MM.1S (cell line): ENCODE data around the gene TRUB2.

Source experiments
- DNase-seq: peaks from one replicate; pipeline ENCODE4 v3.0.0-alpha.2; 2015
- H2AFZ ChIP-seq: fragments of 300-600 bp; sonication (generic); 2 replicates; pipeline ENCODE4 v1.6.0; 2016; ENCODE audit warnings: antibody characterized with exemption, low read length
- H3F3A ChIP-seq: fragments of 300-600 bp; sonication (generic); 2 replicates; pipeline ENCODE4 v1.6.1; 2016; ENCODE audit warnings: mild to moderate bottlenecking, antibody characterized with exemption, low read length, moderate library complexity, mixed read lengths; ENCODE audit not compliant: insufficient read depth
- H3K27ac ChIP-seq: fragments of 300-600 bp; sonication (generic); 2 replicates; pipeline ENCODE4 v1.5.1; 2016; ENCODE audit warnings: mild to moderate bottlenecking, low read length
- H3K27me3 ChIP-seq: fragments of 300-600 bp; sonication (generic); replicated peaks from 2 replicates; pipeline ENCODE4 v1.6.0; 2016; ENCODE audit warnings: low read length; ENCODE audit not compliant: insufficient read depth
- H3K36me3 ChIP-seq: fragments of 300-600 bp; sonication (generic); replicated peaks from 2 replicates; pipeline ENCODE4 v1.6.1; 2016; ENCODE audit warnings: mild to moderate bottlenecking, low read length, mixed read lengths; ENCODE audit not compliant: insufficient read depth
- H3K4me1 ChIP-seq: fragments of 300-600 bp; sonication (generic); 2 replicates; pipeline ENCODE4 v1.6.1; 2016; ENCODE audit warnings: low read length, mixed read lengths
- H3K4me2 ChIP-seq: fragments of 300-600 bp; sonication (generic); 2 replicates; pipeline ENCODE4 v1.6.0; 2016; ENCODE audit warnings: low read depth, low read length
- H3K4me3 ChIP-seq: fragments of 300-600 bp; sonication (generic); 2 replicates; pipeline ENCODE4 v1.5.1; 2016; ENCODE audit warnings: low read length, mixed read lengths
- H3K79me2 ChIP-seq: fragments of 300-600 bp; sonication (generic); 2 replicates; pipeline ENCODE4 v1.6.1; 2016; ENCODE audit warnings: mixed run types, low read length, mixed read lengths
- H3K9ac ChIP-seq: fragments of 300-600 bp; sonication (generic); 2 replicates; pipeline ENCODE4 v1.6.1; 2016; ENCODE audit warnings: low read length, mixed read lengths
- H3K9me2 ChIP-seq: fragments of 300-600 bp; sonication (generic); replicated peaks from 2 replicates; pipeline ENCODE4 v1.6.1; 2016; ENCODE audit warnings: mild to moderate bottlenecking, low read length, mixed read lengths; ENCODE audit not compliant: insufficient read depth
- H3K9me3 ChIP-seq: fragments of 300-600 bp; sonication (generic); replicated peaks from 2 replicates; pipeline ENCODE4 v1.6.1; 2016; ENCODE audit warnings: mild to moderate bottlenecking, low read length, mixed read lengths; ENCODE audit not compliant: insufficient read depth
- H4K20me1 ChIP-seq: fragments of 300-600 bp; sonication (generic); 2 replicates; pipeline ENCODE4 v1.6.1; 2016; ENCODE audit warnings: mild to moderate bottlenecking, low read length, moderate library complexity, mixed read lengths; ENCODE audit not compliant: insufficient read depth
- CTCF ChIP-seq: fragments of 300-600 bp; sonication (generic); IDR thresholded peaks from 2 replicates; pipeline ENCODE4 v1.5.1; 2016; ENCODE audit warnings: antibody characterized with exemption, low read length, mixed read lengths
- EZH2 ChIP-seq: fragments of 300-600 bp; sonication (generic); optimal IDR thresholded peaks from 2 replicates; pipeline ENCODE3; 2017; ENCODE audit warnings: low read depth, mild to moderate bottlenecking, antibody characterized with exemption, low read length, mixed read lengths
- EZH2phosphoT487 ChIP-seq: fragments of 300-600 bp; sonication (generic); IDR thresholded peaks from 2 replicates; pipeline ENCODE4 v1.6.1; 2018; ENCODE audit warnings: antibody characterized with exemption, low read length

TRUB2 gene

DNA sequence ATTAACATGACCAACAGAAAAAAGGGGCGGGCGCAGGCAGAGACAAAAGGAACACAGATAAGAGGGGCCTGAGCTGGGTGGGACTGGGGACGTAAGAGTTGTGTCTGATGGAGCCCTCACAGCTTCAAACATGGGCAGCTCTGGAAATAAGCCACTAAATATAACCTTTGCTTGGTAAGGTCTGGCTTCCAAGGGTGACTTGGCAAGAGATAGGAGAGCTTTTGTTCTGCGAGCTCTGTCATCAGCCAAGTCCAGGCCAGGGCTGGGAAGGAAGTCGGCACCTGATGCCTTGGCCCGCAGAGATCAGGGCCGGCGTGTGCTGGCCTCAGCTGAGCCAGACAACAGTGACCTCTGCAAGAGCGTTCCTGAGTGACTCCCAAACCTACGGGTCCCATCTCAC is 11.8 kb downstream of the TRUB2 start:
- no peak overlapping the region for H3K4me3 ChIP-seq

DNA sequence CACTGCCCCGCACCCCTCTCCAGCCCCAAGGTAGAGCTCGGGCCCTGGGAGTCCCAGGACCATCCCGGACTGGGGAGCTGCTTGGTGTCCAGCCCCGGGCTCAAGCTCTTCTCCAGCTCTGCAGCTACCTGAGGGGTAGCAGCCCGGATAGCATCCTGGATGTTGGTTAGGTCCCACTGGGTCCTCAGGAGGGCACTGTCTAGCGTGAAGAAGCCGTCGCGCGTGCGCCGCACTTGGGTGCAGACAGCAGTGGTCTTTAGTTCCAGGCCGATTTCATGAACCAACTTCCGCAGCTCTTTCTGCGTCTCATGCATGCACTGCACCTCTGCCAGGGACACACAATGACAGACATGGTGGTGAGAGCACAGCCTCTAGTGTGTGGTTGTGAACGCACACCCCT is 12.7 kb downstream of the TRUB2 start:
- H3K9ac ChIP-seq: no peak overlapping the region
- H2AFZ ChIP-seq: no peak overlapping the region
- no peaks in the 10 kb centered on the region for H3K9me3 ChIP-seq
- H3K27me3 ChIP-seq: no peaks in the 10 kb centered on the region
- H3K27ac ChIP-seq: no peak overlapping the region
- no peak for DNase-seq
- H3K79me2 ChIP-seq: no peaks in the 10 kb centered on the region
- no peak for TF ChIP-seq EZH2phosphoT487
- no peak for TF ChIP-seq CTCF
- no peak for TF ChIP-seq EZH2
- no peaks in the 10 kb centered on the region for H3F3A ChIP-seq
- no peak overlapping the region for H3K4me3 ChIP-seq
- H3K36me3 ChIP-seq: peaks cover 2% of the 10 kb centered on the region; the same call in 1 of the 2 replicates
- no peaks in the 10 kb centered on the region for H4K20me1 ChIP-seq
- H3K4me1 ChIP-seq: no peaks in the 10 kb centered on the region
- H3K4me2 ChIP-seq: no peak overlapping the region
- H3K9me2 ChIP-seq: no peaks in the 10 kb centered on the region

More for the DNA sequence above, 11.8 kb downstream of the TRUB2 start:
- Histone ChIP-seq H3K9me2 (no peaks in the 10 kb centered on the region), H3K27ac (no peak overlapping the region), H3K36me3 (peaks cover 2% of the 10 kb centered on the region; the same call in 1 of the 2 replicates), H3K9ac (no peak overlapping the region), H3K27me3 (no peaks in the 10 kb centered on the region), H3F3A (no peaks in the 10 kb centered on the region), H2AFZ (no peak overlapping the region), H3K9me3 (no peaks in the 10 kb centered on the region), H3K4me1 (no peaks in the 10 kb centered on the region), H3K79me2 (no peaks in the 10 kb centered on the region), H3K4me2 (no peak overlapping the region), H4K20me1 (no peaks in the 10 kb centered on the region)
- TF ChIP-seq EZH2 (no peak), CTCF (no peak), EZH2phosphoT487 (no peak)
- no peak for DNase-seq

GRCh38 chr9:128304971-128305288 is 17.3 kb downstream of the TRUB2 start:
- DNase-seq: no peak
- Histone ChIP-seq H3K4me1 (no peaks in the 10 kb centered on the region), H4K20me1 (no peaks in the 10 kb centered on the region), H3K27me3 (no peaks in the 10 kb centered on the region), H3K9ac (no peak overlapping the region), H3K4me2 (no peak overlapping the region), H3K36me3 (0 out of 2 replicates have a peak, but pooled peaks cover 2% of the 10 kb centered on the region), H3K9me2 (no peaks in the 10 kb centered on the region), H3F3A (no peaks in the 10 kb centered on the region), H3K27ac (no peak overlapping the region), H3K9me3 (no peaks in the 10 kb centered on the region), H3K79me2 (no peaks in the 10 kb centered on the region), H2AFZ (no peak overlapping the region), H3K4me3 (no peak overlapping the region)
- TF ChIP-seq EZH2: no peak
- TF ChIP-seq EZH2phosphoT487: no peak
- TF ChIP-seq CTCF: no peak
